IMR-90 (cell line): ENCODE data around the gene OSBPL9. TPM values are rescaled to one million over a fixed set of nuclear protein-coding genes. Genes with fewer than 3 reads are reported as not detected.

ENCODE experiments used
- ATAC-seq: fragments of 200-7000 bp; cut with Tn5 transposase; 2 replicates; pipeline ENCODE4 v1.9.1; 2020; ENCODE audit warnings: low read depth, mild to moderate bottlenecking, moderate library complexity
- BruUV-seq: library from RNA; stranded (reverse); fragments of 400-500 nt; replicated peaks from 2 replicates; lab custom pipeline; 2021; lab: Mats Ljungman, UMichigan
- CTCF ChIA-PET: fragments of 300-600 bp; formaldehyde crosslinking; extraction: SDS; loops from one replicate; lab custom pipeline; 2021; ENCODE audit warnings: antibody characterized with exemption; lab: Yijun Ruan, JAX
- POLR2A ChIA-PET: fragments of 300-600 bp; sonication (Branson Sonifier 250); formaldehyde crosslinking; loops from one replicate; lab custom pipeline; 2022; ENCODE audit warnings: antibody characterized with exemption; ENCODE audit not compliant: unreplicated experiment; lab: Charles Lee
- DNase-seq: peaks from one replicate; pipeline ENCODE4 v3.0.0; 2013
- H2AFZ ChIP-seq: replicated peaks from 2 replicates; pipeline ENCODE3; 2013; ENCODE audit warnings: low read length, mild to moderate bottlenecking; ENCODE audit not compliant: poor library complexity
- H2AK5ac ChIP-seq: 2 replicates; pipeline ENCODE4 v1.6.1; 2013; ENCODE audit warnings: low read depth, low read length, inconsistent platforms
- H2AK9ac ChIP-seq: replicated peaks from 2 replicates; pipeline ENCODE3; 2013; ENCODE audit warnings: mild to moderate bottlenecking, low read depth, low read length, moderate library complexity; ENCODE audit not compliant: poor library complexity
- H2BK120ac ChIP-seq: 2 replicates; pipeline ENCODE4 v1.6.1; 2013; ENCODE audit warnings: low read depth, low read length, inconsistent platforms
- H2BK15ac ChIP-seq: 3 replicates; pipeline ENCODE4 v1.6.1; 2013; ENCODE audit warnings: low read depth, low read length, inconsistent platforms
- H2BK20ac ChIP-seq: 2 replicates; pipeline ENCODE4 v1.6.1; 2013; ENCODE audit warnings: low read depth, mild to moderate bottlenecking, inconsistent platforms, low read length, moderate library complexity
- H2BK5ac ChIP-seq: 2 replicates; pipeline ENCODE4 v1.6.1; 2013; ENCODE audit warnings: mild to moderate bottlenecking, low read depth, low read length, inconsistent platforms; ENCODE audit not compliant: poor library complexity, severe bottlenecking
- H3K14ac ChIP-seq: replicated peaks from 2 replicates; pipeline ENCODE4 v1.6.1; 2013; ENCODE audit warnings: low read depth, low read length, inconsistent platforms
- H3K18ac ChIP-seq: 2 replicates; pipeline ENCODE4 v1.6.1; 2013; ENCODE audit warnings: low read depth, low read length, control low read depth
- H3K23ac ChIP-seq: 2 replicates; pipeline ENCODE4 v1.6.1; 2013; ENCODE audit warnings: low read depth, low read length, inconsistent platforms
- H3K27ac ChIP-seq: 2 replicates; pipeline ENCODE4 v1.5.1; 2013; ENCODE audit warnings: mild to moderate bottlenecking, control low read depth, low read length; ENCODE audit not compliant: insufficient read depth
- H3K27me3 ChIP-seq: 2 replicates; pipeline ENCODE4 v1.6.1; 2013; ENCODE audit warnings: low read length; ENCODE audit not compliant: control insufficient read depth, insufficient read depth
- H3K36me3 ChIP-seq: 2 replicates; pipeline ENCODE4 v1.6.1; 2013; ENCODE audit warnings: low read length, mixed read lengths; ENCODE audit not compliant: control insufficient read depth, insufficient read depth
- H3K4ac ChIP-seq: 2 replicates; pipeline ENCODE4 v1.6.1; 2013; ENCODE audit warnings: low read depth, low read length, inconsistent platforms
- H3K4me1 ChIP-seq: 2 replicates; pipeline ENCODE4 v1.6.1; 2013; ENCODE audit warnings: low read length, mixed read lengths; ENCODE audit not compliant: control insufficient read depth, insufficient read depth
- H3K4me2 ChIP-seq: 2 replicates; pipeline ENCODE4 v1.6.1; 2013; ENCODE audit warnings: low read depth, mild to moderate bottlenecking, control low read depth, low read length, moderate library complexity
- H3K4me3 ChIP-seq: 2 replicates; pipeline ENCODE4 v1.5.1; 2013; ENCODE audit warnings: low read depth, mild to moderate bottlenecking, control low read depth, low read length, moderate library complexity; ENCODE audit not compliant: insufficient read depth
- H3K56ac ChIP-seq: 2 replicates; pipeline ENCODE4 v1.6.1; 2013; ENCODE audit warnings: low read length, inconsistent platforms; ENCODE audit not compliant: insufficient read depth; ENCODE audit errors: extremely low read depth
- H3K79me1 ChIP-seq, 2 experiments: 2 replicates each; pipeline ENCODE4 v1.6.1; 2013; ENCODE audit warnings: low read length in 2 of 2, inconsistent platforms in 1 of 2, low read depth in 1 of 2
- H3K9ac ChIP-seq: 2 replicates; pipeline ENCODE4 v1.6.1; 2013; ENCODE audit warnings: low read depth, low read length, control low read depth
- H3K9me1 ChIP-seq: 2 replicates; pipeline ENCODE4 v1.6.1; 2013; ENCODE audit warnings: low read length, inconsistent platforms; ENCODE audit not compliant: insufficient read depth
- H3K9me3 ChIP-seq: 2 replicates; pipeline ENCODE4 v1.6.1; 2013; ENCODE audit warnings: low read length; ENCODE audit not compliant: control insufficient read depth, insufficient read depth
- H4K20me1 ChIP-seq: 2 replicates; pipeline ENCODE4 v1.6.1; 2013; ENCODE audit warnings: low read length, inconsistent platforms; ENCODE audit not compliant: insufficient read depth
- H4K5ac ChIP-seq: 2 replicates; pipeline ENCODE4 v1.6.1; 2013; ENCODE audit warnings: mild to moderate bottlenecking, low read depth, low read length, control low read depth
- H4K8ac ChIP-seq, 2 experiments: 2 replicates each; pipeline ENCODE4 v1.6.1; 2013; ENCODE audit warnings: low read depth in 2 of 2, low read length in 2 of 2, control low read depth in 1 of 2, inconsistent platforms in 1 of 2
- H4K91ac ChIP-seq: 2 replicates; pipeline ENCODE4 v1.6.1; 2013; ENCODE audit warnings: low read depth, low read length, inconsistent platforms; ENCODE audit not compliant: insufficient read depth
- BHLHE40 ChIP-seq: fragments of 150-350 bp; IDR thresholded peaks from 2 replicates; pipeline ENCODE4 v1.6.1; 2016; ENCODE audit warnings: mild to moderate bottlenecking, low read depth, low read length
- CEBPB ChIP-seq: IDR thresholded peaks from 2 replicates; pipeline ENCODE4 v1.6.1; 2012; ENCODE audit warnings: low read depth, low read length, improper control_type of control experiment
- ELK1 ChIP-seq: fragments of 150-350 bp; IDR thresholded peaks from 2 replicates; pipeline ENCODE4 v1.6.1; 2016; ENCODE audit warnings: low read depth, mild to moderate bottlenecking, low read length, moderate library complexity, borderline replicate concordance
- FOS ChIP-seq: fragments of 150-350 bp; IDR thresholded peaks from 2 replicates; pipeline ENCODE4 v1.6.1; 2016; ENCODE audit warnings: low read depth, low read length
- MAZ ChIP-seq: IDR thresholded peaks from 2 replicates; pipeline ENCODE4 v1.6.1; 2012; ENCODE audit warnings: low read depth, mild to moderate bottlenecking, low read length, improper control_type of control experiment, moderate library complexity, borderline replicate concordance
- RAD21 ChIP-seq: IDR thresholded peaks from 2 replicates; pipeline ENCODE4 v1.6.1; 2012; ENCODE audit warnings: low read length, improper control_type of control experiment
- WGBS, 2 experiments: methylation state at CpG; one replicate each; pipeline versions ENCODE4 v1.1.5 to v1.1.7; 2013; ENCODE audit warnings: missing lambda C conversion rate in 2 of 2; ENCODE audit not compliant: insufficient read length in 1 of 2; ENCODE audit errors: extremely low coverage in 2 of 2; 5-methylcytosine and 5-hydroxymethylcytosine counted together
- dilution Hi-C: fragments of 300-500 bp; cut with HindIII; formaldehyde crosslinking; loops from one replicate; pipeline ENCODE4 v1.14.3; 2018; ENCODE audit warnings: low sequenced_read_pairs; ENCODE audit not compliant: unreplicated experiment
- in situ Hi-C: fragments of 300-500 bp; cut with MboI; formaldehyde crosslinking; loops from 3 replicates; pipeline ENCODE4 v1.14.3; 2019; ENCODE audit warnings: low sequenced_read_pairs, inconsistent platforms, mixed read lengths
- intact Hi-C: fragments of 100-400 bp; cut with micrococcal nuclease; formaldehyde crosslinking; loops from 2 replicates; pipeline ENCODE4 v1.10.0; 2022
- polyA plus RNA-seq, 3 experiments: library from polyadenylated mRNA; depleted of rRNA; stranded (reverse); fragments of >200 nt; gene quantifications; 2 replicates each; pipeline ENCODE4 v1.2.3, GENCODE V29; 2012; ENCODE audit warnings: low replicate concordance in 1 of 3
- total RNA-seq: library from RNA; depleted of rRNA; stranded (reverse); fragments of >200 nt; gene quantifications from 2 replicates; pipeline ENCODE4 v1.2.3, GENCODE V29; 2012
- TF ChIP-seq, protein P1 (sequence below): fragments of 150-350 bp; IDR thresholded peaks from 2 replicates; pipeline ENCODE4 v1.6.1; 2017; ENCODE audit warnings: mild to moderate bottlenecking, antibody characterized with exemption, low read length, low read depth

Gene OSBPL9
- total and polyA plus RNA-seq, 2 of the 4 experiments (the other 2 are of a cell fraction) = 51.4 to 127 TPM

DNA sequence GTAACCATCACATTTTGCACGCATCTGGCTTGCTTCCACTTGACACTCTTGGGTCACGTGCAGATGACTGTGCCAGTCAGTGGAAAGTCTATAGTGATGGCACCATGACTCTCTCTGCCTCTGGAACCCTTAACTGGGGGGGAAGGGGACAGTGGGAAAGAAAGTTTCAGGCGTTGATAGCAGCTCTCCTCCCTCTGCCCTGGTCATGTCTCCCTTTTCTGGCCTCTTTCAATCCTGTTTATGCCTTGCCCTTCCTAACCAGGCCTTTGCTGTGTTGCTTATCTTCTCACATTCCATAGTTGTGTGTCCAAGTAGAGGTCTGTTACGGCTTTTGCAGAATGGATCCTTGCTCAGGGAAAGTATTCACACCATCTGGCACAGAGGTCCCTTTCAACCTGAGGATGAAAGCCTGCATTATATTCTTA, 168.1 kb downstream of the OSBPL9 start:
- H3K56ac ChIP-seq = no peak overlapping the region

More for the DNA sequence above, 168.1 kb downstream of the OSBPL9 start:
- H3K23ac ChIP-seq = no peak overlapping the region
- H3K27ac ChIP-seq = peak overlapping the region; percentile 62; the same call in 1 of the 2 replicates
- no peak overlapping the region; the same call in 1 of the 2 replicates for H3K14ac ChIP-seq
- no peak overlapping the region; the same call in 1 of the 2 replicates for H4K91ac ChIP-seq
- TF ChIP-seq CEBPB (no peak), RAD21 (no peak), BHLHE40 (peak; percentile 29; the same call in 1 of the 2 replicates), ELK1 (no peak), FOS (no peak), MAZ (no peak)
- TF ChIP-seq, protein P1, sequence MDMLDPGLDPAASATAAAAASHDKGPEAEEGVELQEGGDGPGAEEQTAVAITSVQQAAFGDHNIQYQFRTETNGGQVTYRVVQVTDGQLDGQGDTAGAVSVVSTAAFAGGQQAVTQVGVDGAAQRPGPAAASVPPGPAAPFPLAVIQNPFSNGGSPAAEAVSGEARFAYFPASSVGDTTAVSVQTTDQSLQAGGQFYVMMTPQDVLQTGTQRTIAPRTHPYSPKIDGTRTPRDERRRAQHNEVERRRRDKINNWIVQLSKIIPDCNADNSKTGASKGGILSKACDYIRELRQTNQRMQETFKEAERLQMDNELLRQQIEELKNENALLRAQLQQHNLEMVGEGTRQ = peak; percentile 38; the same call in 1 of the 2 replicates
- no peak overlapping the region for H2BK15ac ChIP-seq
- H4K5ac ChIP-seq = no peak overlapping the region
- no peak overlapping the region for H2BK120ac ChIP-seq
- ChIA-PET CTCF (interaction anchor here (1.3 kb wide), 1 partner anchor 16 kb away, joined by 3 read pairs; no protein-coding TSS in a partner anchor), POLR2A (no interaction called here)
- H3K27me3 ChIP-seq = no peaks in the 10 kb centered on the region
- peaks cover 8% of the 10 kb centered on the region for H4K20me1 ChIP-seq
- dilution Hi-C loops (no loop called here), intact Hi-C loops (no loop called here), in situ Hi-C loops (no loop called here)
- peak overlapping the region; percentile 0; the same call in 1 of the 2 replicates for H3K18ac ChIP-seq
- H3K79me1 ChIP-seq = peaks cover 0 to 19% of the 10 kb centered on the region in 2 experiments; a peak in 2 of 4 replicates
- H3K9me3 ChIP-seq = no peaks in the 10 kb centered on the region
- peak overlapping the region; percentile 79 for H2BK5ac ChIP-seq
- H2BK20ac ChIP-seq = no peak overlapping the region
- DNase-seq = peak; percentile 63
- H3K9ac ChIP-seq = no peak overlapping the region
- no CpG with 5 or more reads among the region's 4 CpGs for WGBS, 2 experiments
- no peak overlapping the region for H3K4ac ChIP-seq
- 0 out of 2 replicates have a peak overlapping the region, but pooled peaks have one; percentile 1 for H3K4me2 ChIP-seq
- H3K4me3 ChIP-seq = no peak overlapping the region
- ATAC-seq = peak; percentile 82
- peak overlapping the region; percentile 88 for H2AK9ac ChIP-seq
- H4K8ac ChIP-seq = 0 out of 4 replicates have a peak overlapping the region, but pooled peaks of 1 of the 2 experiments have one; percentile 12
- H2AFZ ChIP-seq = no peak overlapping the region
- H3K36me3 ChIP-seq = peaks cover 48% of the 10 kb centered on the region
- no TSS peak for BruUV-seq
- no peak overlapping the region for H2AK5ac ChIP-seq
- H3K4me1 ChIP-seq = peaks cover 6% of the 10 kb centered on the region
- H3K9me1 ChIP-seq = peaks cover 12% of the 10 kb centered on the region; the same call in 1 of the 2 replicates
